HG02981 (cell line): Measurements from ENCODE around the gene AHNAK.
"Not testable (repeated sequence)": the region's sequence is repeated elsewhere in the genome, so short reads cannot be mapped to it uniquely, and the experiment has no call there.

Experiments used
- ATAC-seq: cut with Tn5 transposase; IDR thresholded peaks from one replicate; pipeline ENCODE4 v1.9.1; 2021; ENCODE audit warnings: mild to moderate bottlenecking, moderate library complexity; ENCODE audit not compliant: unreplicated experiment

The AHNAK gene

GRCh38 chr11:62393061-62393611, 153.5 kb downstream of the AHNAK start:
- no peak for ATAC-seq

- no peak for ATAC-seq
Observed at GRCh38 chr11:62392506-62392905, 154.1 kb downstream of the AHNAK start.

- ATAC-seq = no peak
Observed at GRCh38 chr11:62391642-62392425, 154.8 kb downstream of the AHNAK start.

GRCh38 chr11:62390722-62391121, 155.9 kb downstream of the AHNAK start:
- ATAC-seq = no peak

- ATAC-seq = no peak
Observed at GRCh38 chr11:62390237-62390636, 156.4 kb downstream of the AHNAK start.

- ATAC-seq = no peak
Observed at GRCh38 chr11:62388999-62389398, 157.6 kb downstream of the AHNAK start.

GRCh38 chr11:62387381-62387780, 159.2 kb downstream of the AHNAK start:
- ATAC-seq = no peak

GRCh38 chr11:62386083-62386482, 160.5 kb downstream of the AHNAK start:
- not testable (repeated sequence) for ATAC-seq

GRCh38 chr11:62383822-62384221, 162.8 kb downstream of the AHNAK start:
- no peak for ATAC-seq
